ENCODE measurements around the gene AP3B1. TPM values are rescaled to one million over a fixed set of nuclear protein-coding genes. Genes with fewer than 3 reads are reported as not detected.

The AP3B1 gene
- polyA plus RNA-seq, 1 of the 3 experiments (the other 2 are of a cell fraction): 18.0 TPM

- TF ChIP-seq, protein P1, sequence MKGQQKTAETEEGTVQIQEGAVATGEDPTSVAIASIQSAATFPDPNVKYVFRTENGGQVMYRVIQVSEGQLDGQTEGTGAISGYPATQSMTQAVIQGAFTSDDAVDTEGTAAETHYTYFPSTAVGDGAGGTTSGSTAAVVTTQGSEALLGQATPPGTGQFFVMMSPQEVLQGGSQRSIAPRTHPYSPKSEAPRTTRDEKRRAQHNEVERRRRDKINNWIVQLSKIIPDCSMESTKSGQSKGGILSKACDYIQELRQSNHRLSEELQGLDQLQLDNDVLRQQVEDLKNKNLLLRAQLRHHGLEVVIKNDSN (IDR thresholded peaks at IDR 0.05; ENCODE audit: borderline replicate concordance, low read depth): no peak
- TF ChIP-seq RCOR1 (IDR thresholded peaks at IDR 0.05; ENCODE audit: low read length) (no peak), RXRA (IDR thresholded peaks at IDR 0.05; ENCODE audit: borderline replicate concordance, low read depth) (no peak), JUND (IDR thresholded peaks at IDR 0.05) (no peak), TEAD4 (IDR thresholded peaks at IDR 0.05; ENCODE audit: borderline replicate concordance, insufficient read depth) (no peak), MEF2A (IDR thresholded peaks at IDR 0.05; ENCODE audit: borderline replicate concordance, low read depth) (no peak), NFIC (IDR thresholded peaks at IDR 0.05; ENCODE audit: borderline replicate concordance) (no peak), RAD21 (IDR thresholded peaks at IDR 0.05; ENCODE audit: low read length) (no peak), CTCF (IDR thresholded peaks at IDR 0.05) (no peak), FOXJ3 (CRISPR knock-in tag; IDR thresholded peaks at IDR 0.05) (no peak), MXI1 (IDR thresholded peaks at IDR 0.05; ENCODE audit: low read depth, low read length) (no peak)
- TF ChIP-seq, protein P2, sequence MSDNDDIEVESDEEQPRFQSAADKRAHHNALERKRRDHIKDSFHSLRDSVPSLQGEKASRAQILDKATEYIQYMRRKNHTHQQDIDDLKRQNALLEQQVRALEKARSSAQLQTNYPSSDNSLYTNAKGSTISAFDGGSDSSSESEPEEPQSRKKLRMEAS (IDR thresholded peaks at IDR 0.05; ENCODE audit: low read depth): no peak
Measured at GRCh38 chr5:78341440-78341839, 46.9 kb upstream of the AP3B1 start (continued).

- ChIA-PET POLR2A (no interaction called here), CTCF (no interaction called here)
- WGBS (ENCODE audit: low lambda C conversion rate): 55% methylated on average over 5 of the region's 5 CpGs
Measured at GRCh38 chr5:78339617-78340436, 45.3 kb upstream of the AP3B1 start.

More at GRCh38 chr5:78339617-78340436, 45.3 kb upstream of the AP3B1 start:
- Histone ChIP-seq H3K4me1 (ENCODE audit: control insufficient read depth in 1 of 2, insufficient read depth in 2 of 2, low read depth in 1 of 2, low read length in 1 of 2) (peaks cover 0 to 4% of the 10 kb centered on the region in 2 experiments; a peak in 2 of 4 replicates), H3K79me2 (ENCODE audit: insufficient read depth) (no peaks in the 10 kb centered on the region), H3K9me2 (no peaks in the 10 kb centered on the region), H2AFZ (ENCODE audit: low read depth) (no peak overlapping the region), H3K9me3 (0 out of 2 replicates have a peak, but pooled peaks cover 9% of the 10 kb centered on the region), H3K4me3 (ENCODE audit: low read depth in 2 of 2, low read length in 1 of 2) (no peak overlapping the region), H4K20me1 (ENCODE audit: insufficient read depth) (no peaks in the 10 kb centered on the region), H3K27ac (ENCODE audit: low read depth in 2 of 2, low read length in 1 of 2) (peak overlapping the region; percentile 46 to 90; a peak in 3 of 4 replicates), H3K9ac (no peak overlapping the region), H3K36me3 (replicated peaks in 1 of 2; ENCODE audit: control insufficient read depth in 1 of 2, insufficient read depth in 2 of 2, low read length in 1 of 2) (no peaks in the 10 kb centered on the region), H3K4me2 (no peak overlapping the region), H3F3A (replicated peaks; ENCODE audit: insufficient read depth) (no peaks in the 10 kb centered on the region), H3K27me3 (ENCODE audit: insufficient read depth) (no peaks in the 10 kb centered on the region)
- peak; percentile 20 for DNase-seq
- peak; percentile 10 for TF ChIP-seq CHD2 (IDR thresholded peaks at IDR 0.05; ENCODE audit: low read length, partially characterized antibody)
- TF ChIP-seq TCF12 (IDR thresholded peaks at IDR 0.05): peak; percentile 32; the same call in 1 of the 2 replicates
- TF ChIP-seq EP300 (IDR thresholded peaks at IDR 0.05; ENCODE audit: borderline replicate concordance in 1 of 2, low read depth in 1 of 2, low read length in 1 of 2): peak in 1 of 2 experiments; percentile 61; a peak in 2 of 4 replicates
- TF ChIP-seq SIN3A (IDR thresholded peaks at IDR 0.05; ENCODE audit: borderline replicate concordance, low read depth, low read length): no peak
